Measurements from ENCODE around the gene ELAC1.

ELAC1 gene, protein sequence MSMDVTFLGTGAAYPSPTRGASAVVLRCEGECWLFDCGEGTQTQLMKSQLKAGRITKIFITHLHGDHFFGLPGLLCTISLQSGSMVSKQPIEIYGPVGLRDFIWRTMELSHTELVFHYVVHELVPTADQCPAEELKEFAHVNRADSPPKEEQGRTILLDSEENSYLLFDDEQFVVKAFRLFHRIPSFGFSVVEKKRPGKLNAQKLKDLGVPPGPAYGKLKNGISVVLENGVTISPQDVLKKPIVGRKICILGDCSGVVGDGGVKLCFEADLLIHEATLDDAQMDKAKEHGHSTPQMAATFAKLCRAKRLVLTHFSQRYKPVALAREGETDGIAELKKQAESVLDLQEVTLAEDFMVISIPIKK

DNA sequence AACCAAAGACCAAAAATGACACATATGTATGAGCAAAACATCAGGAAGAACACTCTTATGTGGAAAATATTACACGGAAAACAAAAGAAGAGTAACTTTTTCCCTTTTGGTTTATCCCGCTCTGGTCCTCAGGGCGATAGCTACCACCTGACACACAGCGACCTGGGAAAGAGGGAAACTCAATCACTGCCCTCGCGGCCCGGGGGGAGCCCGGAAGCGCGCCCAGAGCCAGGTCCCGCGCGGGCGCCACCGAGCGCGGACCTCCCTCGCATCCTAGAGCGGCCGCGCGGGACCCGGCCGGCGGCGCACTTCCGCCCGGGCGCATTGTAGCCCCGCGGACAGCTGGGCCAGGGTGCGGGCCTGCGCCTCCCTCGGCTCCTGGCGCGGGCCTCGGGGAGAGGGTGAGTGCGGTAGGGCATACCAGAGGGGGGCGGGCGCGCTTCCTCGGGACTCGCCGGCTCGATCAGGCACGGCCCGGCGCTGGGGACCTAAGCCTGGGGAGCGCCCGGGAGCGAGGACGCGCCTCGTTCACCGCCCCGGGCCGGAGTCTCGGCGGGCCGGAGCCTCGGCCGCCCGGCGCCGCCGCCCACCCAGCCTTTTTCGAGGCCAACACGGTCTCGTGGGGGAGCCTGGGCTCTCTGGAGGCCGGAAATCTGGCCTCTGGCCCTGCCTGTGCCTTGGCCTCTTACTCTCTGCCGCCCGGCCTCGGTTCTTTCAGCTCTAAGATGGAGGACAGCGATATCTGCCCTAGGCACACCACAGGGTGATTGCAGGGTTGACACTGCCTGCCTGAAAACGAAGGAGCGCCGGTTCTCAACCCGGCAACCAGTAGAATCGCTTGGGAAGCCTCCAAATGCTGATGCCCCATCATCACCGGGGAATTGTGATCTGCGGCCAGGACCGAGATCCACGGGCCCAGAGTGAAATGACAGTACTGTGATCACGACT lies at the start of gene ELAC1:
TSS of gene ELAC1 (plus strand) at position 327 of the 948 bp plus-strand sequence. CDS start 6,365 bp downstream, outside the sequence.
- H3K4me3 ChIP-seq (ENCODE audit: low read depth in 1 of 2, low read length in 2 of 2) = peak within 1 kb of the TSS; percentile 87 to 93
- peak within 1 kb of the TSS; percentile 94 for H3K9ac ChIP-seq (ENCODE audit: low read length)
- no peaks in the 10 kb centered on the region for H3K27me3 ChIP-seq (ENCODE audit: control insufficient read depth in 1 of 2, insufficient read depth in 2 of 2, low read length in 2 of 2)
- H3K36me3 ChIP-seq (ENCODE audit: insufficient read depth, low read length) = no peaks in the 10 kb centered on the region
- no peaks in the 10 kb centered on the region for H3K9me3 ChIP-seq (ENCODE audit: low read length)
- H3K4me1 ChIP-seq (ENCODE audit: insufficient read depth, low read length) = peaks cover 21% of the 10 kb centered on the region
- H3K27ac ChIP-seq (ENCODE audit: low read depth, low read length) = peak within 1 kb of the TSS; percentile 96

GRCh38 chr18:50918153-50918552 lies 49.7 kb upstream of the ELAC1 start:
- Histone ChIP-seq H3K4me1 (ENCODE audit: insufficient read depth, low read length) (no peaks in the 10 kb centered on the region), H3K27me3 (ENCODE audit: control insufficient read depth in 1 of 2, insufficient read depth in 2 of 2, low read length in 2 of 2) (no peaks in the 10 kb centered on the region), H3K27ac (ENCODE audit: low read depth, low read length) (no peak overlapping the region), H3K4me3 (ENCODE audit: low read depth in 1 of 2, low read length in 2 of 2) (no peak overlapping the region), H3K9me3 (ENCODE audit: low read length) (no peaks in the 10 kb centered on the region), H3K9ac (ENCODE audit: low read length) (no peak overlapping the region), H3K36me3 (ENCODE audit: insufficient read depth, low read length) (peaks cover 32% of the 10 kb centered on the region)

GRCh38 chr18:50924372-50924771 lies 43.5 kb upstream of the ELAC1 start:
- Histone ChIP-seq H3K4me1 (ENCODE audit: insufficient read depth, low read length) (no peaks in the 10 kb centered on the region), H3K36me3 (ENCODE audit: insufficient read depth, low read length) (peaks cover 37% of the 10 kb centered on the region), H3K27me3 (ENCODE audit: control insufficient read depth in 1 of 2, insufficient read depth in 2 of 2, low read length in 2 of 2) (no peaks in the 10 kb centered on the region), H3K9ac (ENCODE audit: low read length) (no peak overlapping the region), H3K9me3 (ENCODE audit: low read length) (no peaks in the 10 kb centered on the region), H3K4me3 (ENCODE audit: low read depth in 1 of 2, low read length in 2 of 2) (no peak overlapping the region), H3K27ac (ENCODE audit: low read depth, low read length) (no peak overlapping the region)

DNA sequence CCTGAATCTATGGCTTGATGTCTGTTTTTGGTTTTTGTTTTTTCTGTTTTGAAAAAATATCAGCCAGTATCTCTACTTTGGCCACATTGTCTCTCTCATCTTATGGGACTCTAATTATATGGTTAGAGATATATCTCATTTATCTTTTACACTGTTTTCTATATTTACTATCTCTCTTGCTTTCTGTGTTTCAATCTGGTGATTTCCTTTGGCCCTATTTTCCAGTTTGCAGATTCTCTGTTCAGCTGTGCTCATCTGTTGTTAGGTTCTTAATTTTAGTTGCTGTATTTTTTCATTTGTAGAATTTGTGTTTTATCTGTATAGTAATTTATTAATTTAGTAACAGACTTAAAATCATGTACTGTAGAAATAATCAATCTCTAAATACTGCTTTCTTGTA lies 41.3 kb upstream of the ELAC1 start:
- no peak overlapping the region for H3K4me3 ChIP-seq (ENCODE audit: low read depth in 1 of 2, low read length in 2 of 2)
- peaks cover 24% of the 10 kb centered on the region for H3K36me3 ChIP-seq (ENCODE audit: insufficient read depth, low read length)
- no peaks in the 10 kb centered on the region for H3K9me3 ChIP-seq (ENCODE audit: low read length)
- no peaks in the 10 kb centered on the region for H3K4me1 ChIP-seq (ENCODE audit: insufficient read depth, low read length)
- no peak overlapping the region for H3K9ac ChIP-seq (ENCODE audit: low read length)
- no peak overlapping the region for H3K27ac ChIP-seq (ENCODE audit: low read depth, low read length)
- H3K27me3 ChIP-seq (ENCODE audit: control insufficient read depth in 1 of 2, insufficient read depth in 2 of 2, low read length in 2 of 2) = no peaks in the 10 kb centered on the region

DNA sequence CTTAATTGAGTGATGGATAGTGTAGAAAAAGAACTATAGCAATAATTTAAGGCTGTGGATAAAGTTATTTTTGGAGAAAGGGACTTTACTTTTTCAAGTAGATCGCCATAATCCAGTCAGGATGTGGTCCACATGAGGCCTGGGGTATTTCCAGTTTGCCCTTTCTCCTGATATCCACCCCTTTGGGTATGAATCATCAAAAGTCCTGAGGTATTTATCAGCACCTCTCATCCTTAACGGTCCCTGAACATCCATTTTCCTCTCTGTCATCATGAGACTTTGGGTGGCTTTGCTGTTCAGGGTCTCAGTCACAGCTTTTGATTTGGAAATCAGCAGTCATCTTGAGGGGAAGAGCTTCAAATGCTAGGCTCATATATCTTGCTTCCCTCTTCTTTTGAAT lies 39.3 kb upstream of the ELAC1 start:
- peaks cover 14% of the 10 kb centered on the region for H3K36me3 ChIP-seq (ENCODE audit: insufficient read depth, low read length)
- H3K9me3 ChIP-seq (ENCODE audit: low read length) = no peaks in the 10 kb centered on the region
- no peaks in the 10 kb centered on the region for H3K27me3 ChIP-seq (ENCODE audit: control insufficient read depth in 1 of 2, insufficient read depth in 2 of 2, low read length in 2 of 2)
- H3K9ac ChIP-seq (ENCODE audit: low read length) = no peak overlapping the region
- H3K4me3 ChIP-seq (ENCODE audit: low read depth in 1 of 2, low read length in 2 of 2) = no peak overlapping the region
- H3K4me1 ChIP-seq (ENCODE audit: insufficient read depth, low read length) = no peaks in the 10 kb centered on the region
- no peak overlapping the region for H3K27ac ChIP-seq (ENCODE audit: low read depth, low read length)

DNA sequence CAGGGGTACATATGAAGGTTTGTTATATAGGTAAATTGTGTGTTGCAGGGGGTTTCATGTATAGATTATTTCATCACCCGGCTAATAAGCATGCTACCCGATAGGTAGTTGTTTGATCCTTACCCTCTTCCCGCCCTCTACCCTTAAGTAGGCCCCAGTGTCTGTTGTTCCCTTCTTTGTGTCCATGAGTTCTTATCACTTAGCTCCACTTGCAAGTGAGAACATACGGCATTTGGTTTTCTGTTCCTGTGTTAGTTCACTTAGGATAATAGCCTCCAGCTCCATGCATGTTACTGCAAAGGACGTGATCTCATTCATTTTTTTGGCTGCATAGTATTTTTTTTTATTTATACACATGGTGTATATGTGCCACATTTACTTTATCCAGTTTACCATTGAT lies 34.2 kb upstream of the ELAC1 start:
- Histone ChIP-seq H3K9ac (ENCODE audit: low read length) (no peak overlapping the region), H3K27ac (ENCODE audit: low read depth, low read length) (no peak overlapping the region), H3K36me3 (ENCODE audit: insufficient read depth, low read length) (peaks cover 14% of the 10 kb centered on the region), H3K9me3 (ENCODE audit: low read length) (no peaks in the 10 kb centered on the region), H3K27me3 (ENCODE audit: control insufficient read depth in 1 of 2, insufficient read depth in 2 of 2, low read length in 2 of 2) (no peaks in the 10 kb centered on the region), H3K4me1 (ENCODE audit: insufficient read depth, low read length) (no peaks in the 10 kb centered on the region), H3K4me3 (ENCODE audit: low read depth in 1 of 2, low read length in 2 of 2) (no peak overlapping the region)

GRCh38 chr18:50934545-50935211 lies 33.2 kb upstream of the ELAC1 start:
- no peak overlapping the region for H3K9ac ChIP-seq (ENCODE audit: low read length)
- no peak overlapping the region for H3K4me3 ChIP-seq (ENCODE audit: low read depth in 1 of 2, low read length in 2 of 2)
- no peaks in the 10 kb centered on the region for H3K9me3 ChIP-seq (ENCODE audit: low read length)
- no peaks in the 10 kb centered on the region for H3K27me3 ChIP-seq (ENCODE audit: control insufficient read depth in 1 of 2, insufficient read depth in 2 of 2, low read length in 2 of 2)
- H3K27ac ChIP-seq (ENCODE audit: low read depth, low read length) = no peak overlapping the region
- no peaks in the 10 kb centered on the region for H3K4me1 ChIP-seq (ENCODE audit: insufficient read depth, low read length)
- peaks cover 13% of the 10 kb centered on the region for H3K36me3 ChIP-seq (ENCODE audit: insufficient read depth, low read length)

DNA sequence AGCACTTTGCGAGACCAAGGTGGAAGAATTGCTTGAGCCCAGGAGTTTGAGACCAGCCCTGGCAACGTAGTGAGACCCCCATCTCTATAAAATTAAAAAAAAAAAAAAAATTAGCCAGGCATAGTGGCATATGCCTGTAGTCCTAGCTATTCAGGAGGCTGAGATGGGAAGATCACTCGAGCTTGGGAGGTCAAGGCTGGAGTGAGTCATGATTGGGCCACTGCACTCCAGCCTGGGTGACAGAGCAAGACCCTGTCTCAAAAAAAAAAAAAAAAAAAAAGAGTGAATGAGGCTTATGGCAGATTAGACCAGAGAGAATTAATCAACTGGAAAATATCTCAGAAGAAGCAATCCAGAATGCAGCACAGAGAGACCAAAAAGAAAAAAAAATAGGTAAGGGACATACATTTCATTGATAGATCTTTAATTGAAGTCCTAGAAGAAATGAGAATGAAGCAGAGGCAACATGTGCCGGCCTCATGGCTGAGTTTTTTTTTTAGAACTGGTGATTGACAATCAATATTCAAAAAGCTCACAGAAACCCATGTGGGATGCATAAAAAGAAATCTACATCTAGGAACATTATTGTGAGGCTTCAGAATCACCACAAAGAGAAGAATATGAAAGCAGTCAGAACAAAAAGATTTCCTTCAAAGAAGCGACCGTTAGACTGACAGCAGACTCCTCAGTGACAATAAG lies 32.2 kb upstream of the ELAC1 start:
- H3K4me1 ChIP-seq (ENCODE audit: insufficient read depth, low read length) = no peaks in the 10 kb centered on the region
- no peaks in the 10 kb centered on the region for H3K9me3 ChIP-seq (ENCODE audit: low read length)
- no peak overlapping the region for H3K9ac ChIP-seq (ENCODE audit: low read length)
- H3K27me3 ChIP-seq (ENCODE audit: control insufficient read depth in 1 of 2, insufficient read depth in 2 of 2, low read length in 2 of 2) = no peaks in the 10 kb centered on the region
- peaks cover 13% of the 10 kb centered on the region for H3K36me3 ChIP-seq (ENCODE audit: insufficient read depth, low read length)
- no peak overlapping the region for H3K27ac ChIP-seq (ENCODE audit: low read depth, low read length)
- no peak overlapping the region for H3K4me3 ChIP-seq (ENCODE audit: low read depth in 1 of 2, low read length in 2 of 2)

DNA sequence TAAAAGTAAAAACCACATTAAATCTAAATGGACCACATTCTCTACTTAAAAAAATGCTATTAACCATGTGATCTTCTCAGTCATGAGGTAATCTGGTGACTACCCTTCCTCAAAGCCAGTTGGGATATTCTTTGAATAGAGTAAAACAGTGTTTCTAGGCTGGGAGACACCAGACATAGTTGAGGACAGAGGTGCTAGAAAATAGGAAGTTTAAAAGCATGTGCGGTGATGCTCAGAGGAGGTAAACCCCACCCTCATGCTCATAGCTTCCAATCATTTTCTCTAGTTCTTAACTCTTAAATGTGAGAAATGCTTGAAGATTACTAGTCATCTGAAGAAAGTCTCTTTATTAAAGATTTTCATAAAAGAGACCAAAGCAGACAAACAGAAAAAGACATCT lies 30.7 kb upstream of the ELAC1 start:
- H3K27me3 ChIP-seq (ENCODE audit: control insufficient read depth in 1 of 2, insufficient read depth in 2 of 2, low read length in 2 of 2) = no peaks in the 10 kb centered on the region
- H3K4me1 ChIP-seq (ENCODE audit: insufficient read depth, low read length) = no peaks in the 10 kb centered on the region
- no peak overlapping the region for H3K9ac ChIP-seq (ENCODE audit: low read length)
- H3K27ac ChIP-seq (ENCODE audit: low read depth, low read length) = no peak overlapping the region
- no peaks in the 10 kb centered on the region for H3K9me3 ChIP-seq (ENCODE audit: low read length)
- H3K4me3 ChIP-seq (ENCODE audit: low read depth in 1 of 2, low read length in 2 of 2) = no peak overlapping the region
- peaks cover 13% of the 10 kb centered on the region for H3K36me3 ChIP-seq (ENCODE audit: insufficient read depth, low read length)

DNA sequence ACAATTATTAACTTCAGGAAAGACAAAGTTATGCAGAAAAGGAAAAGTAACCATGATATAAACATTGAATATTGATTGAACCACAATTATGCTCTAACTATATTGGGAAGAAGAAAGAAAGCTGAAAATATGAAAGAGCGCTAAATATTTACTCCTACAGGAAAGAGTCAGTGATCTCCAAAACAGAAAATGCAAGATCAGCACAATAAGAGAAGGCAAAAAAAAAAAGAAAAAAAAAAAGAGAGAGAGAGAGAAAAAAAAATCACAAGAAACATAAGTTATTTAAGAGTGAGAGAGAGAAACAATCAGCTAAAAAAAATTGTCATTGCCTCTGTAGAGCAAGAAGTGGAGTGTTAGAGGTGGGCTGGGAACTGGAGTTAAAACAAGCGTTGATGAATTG lies 28.9 kb upstream of the ELAC1 start:
- no peak overlapping the region for H3K27ac ChIP-seq (ENCODE audit: low read depth, low read length)
- H3K4me3 ChIP-seq (ENCODE audit: low read depth in 1 of 2, low read length in 2 of 2) = no peak overlapping the region
- H3K9me3 ChIP-seq (ENCODE audit: low read length) = no peaks in the 10 kb centered on the region
- no peaks in the 10 kb centered on the region for H3K27me3 ChIP-seq (ENCODE audit: control insufficient read depth in 1 of 2, insufficient read depth in 2 of 2, low read length in 2 of 2)
- peaks cover 13% of the 10 kb centered on the region for H3K36me3 ChIP-seq (ENCODE audit: insufficient read depth, low read length)
- no peaks in the 10 kb centered on the region for H3K4me1 ChIP-seq (ENCODE audit: insufficient read depth, low read length)
- no peak overlapping the region for H3K9ac ChIP-seq (ENCODE audit: low read length)

All from muscle layer of colon (tissue), 2 donors.